ENCODE data around the gene FGD6. TPM values are rescaled to one million over a fixed set of nuclear protein-coding genes. Genes with fewer than 3 reads are reported as not detected.

The FGD6 gene
- total RNA-seq, 1 experiment from 2014 or later: 28.3 TPM

DNA sequence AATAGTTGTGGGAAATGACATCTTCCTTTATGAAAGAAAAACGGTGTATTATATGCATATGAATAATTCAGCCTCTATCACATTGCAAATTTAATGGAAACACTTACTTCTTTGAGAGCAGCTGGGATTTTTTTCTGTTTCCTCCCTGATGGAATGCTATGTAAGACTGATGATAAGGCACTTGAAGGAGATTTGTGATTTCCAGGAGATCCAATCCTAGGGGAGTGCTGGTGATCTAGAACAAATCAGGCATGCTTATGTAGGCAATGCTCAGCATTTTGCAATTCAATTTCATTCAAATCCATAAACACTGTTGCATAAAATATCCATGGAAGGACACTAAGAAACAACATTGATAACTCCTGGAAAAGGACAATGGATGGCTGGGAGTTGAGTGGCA lies 127.8 kb downstream of the FGD6 start:
- H3K4me1 ChIP-seq (ENCODE audit: control insufficient read depth, insufficient read depth, low read length): peaks cover 16% of the 10 kb centered on the region
- POLR2A ChIA-PET: no interaction called here
- H3K36me3 ChIP-seq (ENCODE audit: control insufficient read depth, insufficient read depth, low read length): peaks cover 10% of the 10 kb centered on the region
- no peaks in the 10 kb centered on the region for H3K27me3 ChIP-seq (ENCODE audit: control insufficient read depth, insufficient read depth, low read length)
- no peaks in the 10 kb centered on the region for H3K9me3 ChIP-seq (ENCODE audit: control insufficient read depth, insufficient read depth, low read depth, low read length)
- DNase-seq (ENCODE audit: low read depth, low spot score): no peak
- no peak overlapping the region for H3K4me3 ChIP-seq (ENCODE audit: low read depth in 2 of 2, low read length in 2 of 2)
- TF ChIP-seq SIN3A (IDR thresholded peaks at IDR 0.05; ENCODE audit: borderline replicate concordance, insufficient read depth, low read depth, low read length): no peak
- TF ChIP-seq CTCF (IDR thresholded peaks at IDR 0.05): no peak
- no peak for TF ChIP-seq TCF7L2 (IDR thresholded peaks at IDR 0.05; ENCODE audit: low read depth, low read length)
- TF ChIP-seq POLR2AphosphoS5 (IDR thresholded peaks at IDR 0.05; ENCODE audit: low read depth, low read length): no peak
- TF ChIP-seq REST (IDR thresholded peaks at IDR 0.05; ENCODE audit: insufficient read depth in 1 of 2, low read depth in 2 of 2, low read length in 1 of 2): no peak
- CTCF ChIA-PET: interaction anchor here (0.6 kb wide), 1 partner anchor 123 kb away, joined by 4 read pairs; no protein-coding TSS in a partner anchor
- H3K27ac ChIP-seq (ENCODE audit: low read length): peak overlapping the region; percentile 37; the same call in 1 of the 2 replicates
- BruUV-seq (replicated peaks): no TSS peak
- ATAC-seq: no peak
- in situ Hi-C loops (cut with HindIII; ENCODE audit: low pct_unique_long_range_greater_than_20kb, low sequenced_read_pairs) (no loop called here), intact Hi-C loops (cut with micrococcal nuclease; ENCODE audit: unreplicated experiment) (no loop called here)

- no peak overlapping the region; the same call in 1 of the 2 replicates for H3K27ac ChIP-seq (ENCODE audit: low read length)
- no peaks in the 10 kb centered on the region for H3K27me3 ChIP-seq (ENCODE audit: control insufficient read depth, insufficient read depth, low read length)
- DNase-seq (ENCODE audit: low read depth, low spot score) (no peak), ATAC-seq (no peak)
- peaks cover 10% of the 10 kb centered on the region for H3K36me3 ChIP-seq (ENCODE audit: control insufficient read depth, insufficient read depth, low read length)
- ChIA-PET POLR2A (no interaction called here), CTCF (no interaction called here)
- in situ Hi-C loops (cut with HindIII; ENCODE audit: low pct_unique_long_range_greater_than_20kb, low sequenced_read_pairs): no loop called here
- intact Hi-C loops (cut with micrococcal nuclease; ENCODE audit: unreplicated experiment): no loop called here
- H3K4me1 ChIP-seq (ENCODE audit: control insufficient read depth, insufficient read depth, low read length): peaks cover 27% of the 10 kb centered on the region
- TF ChIP-seq TCF7L2 (IDR thresholded peaks at IDR 0.05; ENCODE audit: low read depth, low read length) (no peak), SIN3A (IDR thresholded peaks at IDR 0.05; ENCODE audit: borderline replicate concordance, insufficient read depth, low read depth, low read length) (no peak), POLR2AphosphoS5 (IDR thresholded peaks at IDR 0.05; ENCODE audit: low read depth, low read length) (no peak), REST (IDR thresholded peaks at IDR 0.05; ENCODE audit: insufficient read depth in 1 of 2, low read depth in 2 of 2, low read length in 1 of 2) (no peak), CTCF (IDR thresholded peaks at IDR 0.05) (no peak)
- H3K9me3 ChIP-seq (ENCODE audit: control insufficient read depth, insufficient read depth, low read depth, low read length): no peaks in the 10 kb centered on the region
- H3K4me3 ChIP-seq (ENCODE audit: low read depth in 2 of 2, low read length in 2 of 2): no peak overlapping the region
- no TSS peak for BruUV-seq (replicated peaks)
Observed at GRCh38 chr12:95088379-95088778, 128.9 kb downstream of the FGD6 start.

Measured in Panc1 (cell line).